Central memory CD8-positive, alpha-beta T cell (primary cell): ENCODE data around the gene CFAP92.

Experiments
- ATAC-seq: fragments of 150-1000 bp; cut with Tn5 transposase; replicated peaks from 2 replicates; pipeline ENCODE4 v1.10.0; 2022; ENCODE audit warnings: mild to moderate bottlenecking, moderate FRiP score, moderate number of reproducible peaks; ENCODE audit not compliant: poor library complexity, severe bottlenecking; ENCODE audit errors: extremely low read depth
- DNase-seq, 2 donors: peaks; one replicate each; pipeline ENCODE4 v3.0.0; 2021; ENCODE audit warnings: low spot score in 2 of 2
- H3K27ac Mint-ChIP-seq: one replicate; pipeline ENCODE4 v1.8.0; 2022; ENCODE audit warnings: low read depth, mild to moderate bottlenecking, moderate library complexity, mixed read lengths
- H3K27me3 Mint-ChIP-seq: one replicate; pipeline ENCODE4 v1.8.0; 2022; ENCODE audit warnings: mixed read lengths
- H3K36me3 Mint-ChIP-seq: one replicate; pipeline ENCODE4 v1.8.0; 2022; ENCODE audit warnings: mild to moderate bottlenecking, moderate library complexity, mixed read lengths; ENCODE audit not compliant: insufficient read depth
- H3K4me1 Mint-ChIP-seq: one replicate; pipeline ENCODE4 v1.8.0; 2022; ENCODE audit warnings: mixed read lengths
- H3K4me3 Mint-ChIP-seq: one replicate; pipeline ENCODE4 v1.8.0; 2022; ENCODE audit warnings: mild to moderate bottlenecking, moderate library complexity, mixed read lengths
- H3K9me3 Mint-ChIP-seq: one replicate; pipeline ENCODE4 v1.8.0; 2022; ENCODE audit warnings: mixed read lengths

CFAP92 gene

DNA sequence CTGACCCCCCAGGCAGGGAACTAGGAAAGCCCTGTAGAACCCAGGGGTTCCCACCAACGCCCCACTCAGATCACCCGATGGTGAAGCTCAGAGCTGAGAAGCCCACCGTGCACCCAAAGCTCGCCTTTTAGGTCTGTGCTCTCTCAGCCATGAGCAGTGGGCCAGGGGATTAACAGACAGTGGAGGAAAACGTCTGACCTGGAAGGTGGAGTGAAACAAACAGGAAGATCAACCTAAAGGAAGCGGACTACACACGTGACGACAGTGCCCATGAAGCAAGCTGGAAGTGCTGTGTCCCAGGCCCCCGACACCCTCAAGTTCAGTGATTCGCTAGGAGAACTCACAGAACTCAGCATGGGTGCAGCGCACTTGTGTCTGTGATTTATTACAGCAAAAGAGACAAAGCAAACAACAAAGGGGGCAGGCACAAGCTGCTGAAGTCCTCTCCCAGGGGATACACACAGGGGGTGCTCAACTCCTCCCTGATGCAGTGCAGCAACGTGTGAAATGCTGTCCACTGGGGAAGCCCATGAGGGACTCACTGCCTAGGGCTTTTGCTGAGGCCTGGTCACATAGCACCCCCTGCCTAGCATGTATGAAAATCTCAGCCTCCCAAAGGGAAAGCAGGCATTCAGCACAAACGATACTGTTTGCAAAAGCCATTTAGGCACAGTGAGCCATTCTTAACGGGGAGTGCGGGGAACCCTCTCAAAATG lies 43.5 kb downstream of the CFAP92 start:
- Mint-ChIP-seq H3K9me3 (no peaks in the 10 kb centered on the region), H3K4me3 (no peak overlapping the region), H3K27ac (no peak overlapping the region), H3K4me1 (no peaks in the 10 kb centered on the region), H3K36me3 (no peaks in the 10 kb centered on the region), H3K27me3 (no peaks in the 10 kb centered on the region)
- no peak for DNase-seq
- ATAC-seq, result no peak

GRCh38 chr3:128949158-128949557 lies 44.7 kb downstream of the CFAP92 start:
- Mint-ChIP-seq H3K36me3 (no peaks in the 10 kb centered on the region), H3K4me3 (no peak overlapping the region), H3K4me1 (no peaks in the 10 kb centered on the region), H3K9me3 (no peaks in the 10 kb centered on the region), H3K27ac (no peak overlapping the region), H3K27me3 (peaks cover 9% of the 10 kb centered on the region)
- ATAC-seq (no peak), DNase-seq (no peak)

DNA sequence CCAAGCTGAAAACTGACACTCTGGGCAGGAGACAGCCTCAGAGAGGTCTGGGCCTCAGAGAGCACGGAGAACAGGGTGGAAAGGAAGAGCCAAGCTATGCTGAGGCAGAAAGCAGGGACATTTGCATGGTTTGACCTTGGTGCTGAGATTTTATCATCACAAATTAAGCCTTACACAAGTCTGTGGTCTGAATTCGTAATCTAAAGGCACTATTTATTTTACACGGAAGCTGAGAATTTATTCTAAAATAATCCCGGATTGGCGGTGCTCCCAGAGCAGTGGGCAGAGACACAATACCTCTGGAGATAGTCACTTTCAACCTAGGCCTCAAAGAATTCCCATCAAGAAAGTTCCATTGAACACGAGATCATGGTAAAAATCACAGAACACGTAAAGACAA lies 47.5 kb downstream of the CFAP92 start:
- ATAC-seq, result no peak
- DNase-seq, result no peak

DNA sequence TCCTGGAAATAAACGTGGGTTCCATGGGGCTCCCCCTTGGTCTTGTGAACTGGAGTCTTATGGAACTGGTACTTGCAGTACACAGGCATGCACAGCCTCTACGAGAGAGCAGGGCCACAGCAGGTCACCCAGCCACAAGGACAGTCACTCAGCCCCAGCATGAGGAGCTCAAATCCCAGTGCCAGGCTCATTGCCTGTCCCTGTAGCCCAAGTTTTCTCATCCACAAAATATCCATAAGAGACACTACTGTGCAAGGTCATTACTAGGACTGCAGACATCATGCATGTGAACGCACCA lies 48.0 kb downstream of the CFAP92 start:
- ATAC-seq (no peak), DNase-seq (no peak)
- Mint-ChIP-seq H3K36me3 (no peaks in the 10 kb centered on the region), H3K9me3 (no peaks in the 10 kb centered on the region), H3K4me1 (no peaks in the 10 kb centered on the region), H3K27ac (no peak overlapping the region), H3K27me3 (peaks cover 11% of the 10 kb centered on the region), H3K4me3 (no peak overlapping the region)

More for the DNA sequence above, 47.5 kb downstream of the CFAP92 start:
- no peak overlapping the region for H3K27ac Mint-ChIP-seq
- H3K4me3 Mint-ChIP-seq, result no peak overlapping the region
- peaks cover 11% of the 10 kb centered on the region for H3K27me3 Mint-ChIP-seq
- no peaks in the 10 kb centered on the region for H3K9me3 Mint-ChIP-seq
- no peaks in the 10 kb centered on the region for H3K36me3 Mint-ChIP-seq
- H3K4me1 Mint-ChIP-seq, result no peaks in the 10 kb centered on the region

DNA sequence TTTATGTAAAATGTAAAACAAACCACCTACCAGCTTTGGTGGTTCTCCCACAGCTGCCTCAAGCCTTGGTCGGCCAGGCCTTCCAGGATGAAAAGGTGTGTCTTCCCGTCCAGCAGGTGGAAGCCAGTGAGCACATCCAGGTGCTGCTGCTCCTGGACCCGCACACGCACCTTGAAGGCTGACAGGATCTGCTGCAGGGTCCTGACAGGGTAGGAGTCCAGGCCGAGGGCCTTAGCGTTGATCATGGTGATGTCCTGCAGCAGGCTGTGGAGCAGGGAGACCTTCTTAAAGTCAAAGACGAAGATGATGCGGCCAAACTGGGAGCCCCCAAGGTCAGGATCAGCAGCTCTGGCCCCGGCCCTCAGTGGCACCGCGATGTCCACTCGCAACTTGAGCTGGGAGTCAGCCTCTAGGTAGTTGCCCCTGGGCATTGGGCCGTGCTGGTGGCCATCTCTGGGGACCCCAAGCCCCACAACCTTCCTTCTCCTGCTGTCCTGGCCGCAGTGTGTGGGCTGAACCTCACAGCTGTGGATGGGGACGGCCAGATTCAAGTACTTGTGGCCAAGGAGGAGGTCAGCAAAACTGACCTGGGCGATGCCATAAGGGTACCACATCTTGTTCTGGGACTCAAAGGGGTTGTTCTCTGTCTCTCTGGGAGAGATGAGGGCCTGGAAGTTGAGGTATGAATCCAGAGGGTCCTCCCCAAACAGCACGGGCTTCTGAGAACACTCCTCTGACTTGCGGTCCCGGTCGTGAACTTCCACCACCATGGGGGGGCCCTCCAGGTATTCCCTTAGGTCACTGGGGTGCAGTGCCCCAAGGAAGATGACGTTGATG lies 48.6 kb downstream of the CFAP92 start:
- no peak overlapping the region for H3K4me3 Mint-ChIP-seq
- ATAC-seq, result no peak
- H3K4me1 Mint-ChIP-seq, result no peaks in the 10 kb centered on the region
- H3K27ac Mint-ChIP-seq, result no peak overlapping the region
- DNase-seq, result no peak
- H3K27me3 Mint-ChIP-seq, result peaks cover 15% of the 10 kb centered on the region
- no peaks in the 10 kb centered on the region for H3K9me3 Mint-ChIP-seq
- H3K36me3 Mint-ChIP-seq, result no peaks in the 10 kb centered on the region

GRCh38 chr3:128942161-128942952 lies 51.5 kb downstream of the CFAP92 start:
- H3K27me3 Mint-ChIP-seq, result peaks cover 35% of the 10 kb centered on the region
- no peak overlapping the region for H3K4me3 Mint-ChIP-seq
- no peak overlapping the region for H3K27ac Mint-ChIP-seq
- H3K9me3 Mint-ChIP-seq, result no peaks in the 10 kb centered on the region
- no peak for ATAC-seq
- no peak for DNase-seq
- no peaks in the 10 kb centered on the region for H3K36me3 Mint-ChIP-seq
- H3K4me1 Mint-ChIP-seq, result no peaks in the 10 kb centered on the region

- H3K4me1 Mint-ChIP-seq, result no peaks in the 10 kb centered on the region
- DNase-seq (no peak), ATAC-seq (no peak)
- H3K4me3 Mint-ChIP-seq, result no peak overlapping the region
- no peaks in the 10 kb centered on the region for H3K36me3 Mint-ChIP-seq
- H3K27me3 Mint-ChIP-seq, result peaks cover 47% of the 10 kb centered on the region
- H3K27ac Mint-ChIP-seq, result no peak overlapping the region
- no peaks in the 10 kb centered on the region for H3K9me3 Mint-ChIP-seq
Measured at GRCh38 chr3:128940252-128940651, 53.6 kb downstream of the CFAP92 start.

DNA sequence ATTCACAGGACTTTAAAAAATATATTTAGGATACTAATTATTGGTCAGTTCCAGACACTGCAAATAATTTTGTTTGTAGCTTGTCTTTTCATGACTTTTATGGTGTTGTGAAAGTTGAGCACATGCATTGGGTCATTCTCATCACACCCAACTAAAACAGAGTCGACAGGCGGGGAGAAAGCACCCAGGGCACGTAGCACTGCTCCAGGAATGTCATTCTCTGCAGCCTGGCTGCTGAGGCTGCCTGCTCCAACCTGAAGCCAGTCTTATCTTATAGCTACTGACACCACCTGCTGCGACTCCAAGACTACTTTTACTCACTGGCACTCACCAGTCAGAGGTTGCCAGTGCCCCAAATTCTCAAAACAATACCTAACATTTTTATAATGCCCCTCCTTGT lies 57.5 kb downstream of the CFAP92 start:
- Mint-ChIP-seq H3K27me3 (peaks cover 63% of the 10 kb centered on the region), H3K27ac (no peak overlapping the region), H3K36me3 (no peaks in the 10 kb centered on the region), H3K4me1 (no peaks in the 10 kb centered on the region), H3K9me3 (no peaks in the 10 kb centered on the region), H3K4me3 (no peak overlapping the region)
- DNase-seq (no peak), ATAC-seq (no peak)

DNA sequence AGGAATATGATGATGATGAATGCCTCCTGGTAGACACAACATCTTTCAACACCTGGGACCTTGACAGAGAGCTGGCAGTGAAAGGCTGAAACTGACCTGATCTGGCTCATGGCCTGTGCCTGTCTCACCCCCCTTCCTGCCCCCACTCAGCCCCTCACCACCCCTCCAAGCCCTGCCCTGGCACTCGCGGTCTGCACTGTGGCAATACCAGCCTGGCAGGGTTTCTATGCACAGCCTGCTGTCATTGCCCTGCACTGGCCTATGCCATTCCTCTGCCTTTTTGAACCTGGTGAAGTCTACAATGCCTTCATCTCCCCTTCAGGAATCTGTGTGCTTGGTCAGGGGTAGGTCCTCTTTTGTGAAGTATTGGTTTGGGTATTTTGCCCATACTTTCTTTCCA lies 58.0 kb downstream of the CFAP92 start:
- Mint-ChIP-seq H3K4me3 (no peak overlapping the region), H3K27ac (no peak overlapping the region), H3K9me3 (no peaks in the 10 kb centered on the region), H3K36me3 (no peaks in the 10 kb centered on the region), H3K27me3 (peaks cover 63% of the 10 kb centered on the region), H3K4me1 (no peaks in the 10 kb centered on the region)
- ATAC-seq (no peak), DNase-seq (no peak)

GRCh38 chr3:128933922-128934253 lies 60.0 kb downstream of the CFAP92 start:
- H3K27ac Mint-ChIP-seq, result no peak overlapping the region
- H3K4me3 Mint-ChIP-seq, result no peak overlapping the region
- no peaks in the 10 kb centered on the region for H3K4me1 Mint-ChIP-seq
- H3K27me3 Mint-ChIP-seq, result peaks cover 58% of the 10 kb centered on the region
- no peaks in the 10 kb centered on the region for H3K36me3 Mint-ChIP-seq
- ATAC-seq, result no peak
- no peaks in the 10 kb centered on the region for H3K9me3 Mint-ChIP-seq
- DNase-seq, result no peak

DNA sequence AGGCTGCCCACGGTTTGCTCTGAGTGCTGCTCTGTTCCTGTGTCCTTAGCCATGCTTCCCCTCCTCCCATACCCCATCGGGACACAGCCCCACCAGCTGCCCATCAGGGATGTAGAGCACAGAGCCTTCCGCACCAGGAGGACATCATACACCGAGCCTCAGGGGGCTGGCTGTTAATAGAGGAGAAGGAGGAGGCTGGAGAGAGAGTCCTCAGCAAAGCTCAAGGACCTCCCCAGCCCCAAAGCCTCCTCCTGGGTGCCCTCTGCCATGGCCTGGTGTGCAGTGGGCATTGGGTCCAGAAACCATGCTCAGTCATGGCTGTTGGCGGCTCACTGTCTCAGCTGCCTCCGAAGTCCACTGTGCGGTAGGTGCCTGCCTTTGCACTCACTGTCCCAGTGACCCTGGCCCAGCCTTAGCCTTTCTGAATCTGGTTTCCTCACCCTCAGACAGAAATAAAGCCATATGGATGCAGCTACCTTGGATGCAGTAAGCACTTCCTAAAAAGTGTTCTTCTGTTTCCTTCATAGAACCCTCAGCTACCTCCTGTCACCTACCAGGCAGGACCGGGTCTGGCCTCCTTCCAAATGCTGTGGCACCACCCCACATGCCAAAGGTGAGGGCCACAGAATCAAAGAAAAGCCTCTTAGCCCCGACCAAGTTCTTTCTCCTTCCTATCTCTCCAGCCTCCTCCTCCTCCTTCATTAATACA lies 60.5 kb downstream of the CFAP92 start:
- Mint-ChIP-seq H3K4me3 (no peak overlapping the region), H3K27ac (no peak overlapping the region), H3K27me3 (peaks cover 58% of the 10 kb centered on the region), H3K36me3 (no peaks in the 10 kb centered on the region), H3K4me1 (no peaks in the 10 kb centered on the region), H3K9me3 (no peaks in the 10 kb centered on the region)
- ATAC-seq, result no peak
- no peak for DNase-seq

GRCh38 chr3:128932516-128933212 lies 61.2 kb downstream of the CFAP92 start:
- H3K27me3 Mint-ChIP-seq, result peaks cover 55% of the 10 kb centered on the region
- DNase-seq, result no peak
- H3K36me3 Mint-ChIP-seq, result no peaks in the 10 kb centered on the region
- H3K27ac Mint-ChIP-seq, result no peak overlapping the region
- no peak for ATAC-seq
- no peak overlapping the region for H3K4me3 Mint-ChIP-seq
- H3K4me1 Mint-ChIP-seq, result no peaks in the 10 kb centered on the region
- H3K9me3 Mint-ChIP-seq, result no peaks in the 10 kb centered on the region
